ENCODE data around the gene PKIB.

Gene PKIB

GRCh38 chr6:122669868-122670267 is 59.7 kb downstream of the PKIB start:
- no peak for DNase-seq

GRCh38 chr6:122671251-122671650 is 61.0 kb downstream of the PKIB start:
- DNase-seq, result no peak

GRCh38 chr6:122673343-122673961 is 63.2 kb downstream of the PKIB start:
- peak in 1 of 2 donors; percentile 51 for DNase-seq

- no peak for DNase-seq
Measured at GRCh38 chr6:122676146-122676545, 65.9 kb downstream of the PKIB start.

GRCh38 chr6:122676688-122677087 is 66.5 kb downstream of the PKIB start:
- DNase-seq, result no peak

- DNase-seq, result no peak
Measured at GRCh38 chr6:122677406-122677805, 67.2 kb downstream of the PKIB start.

GRCh38 chr6:122678841-122679240 is 68.6 kb downstream of the PKIB start:
- no peak for DNase-seq

- DNase-seq, result no peak
Measured at GRCh38 chr6:122681705-122682104, 71.5 kb downstream of the PKIB start.

GRCh38 chr6:122683989-122684651 is 73.9 kb downstream of the PKIB start:
- DNase-seq, result no peak

GRCh38 chr6:122692175-122692598 is 82.0 kb downstream of the PKIB start:
- DNase-seq, result no peak

GRCh38 chr6:122692807-122693580 is 82.8 kb downstream of the PKIB start:
- DNase-seq, result no peak

- no peak for DNase-seq
Measured at GRCh38 chr6:122694075-122694474, 83.9 kb downstream of the PKIB start.

GRCh38 chr6:122694602-122695001 is 84.4 kb downstream of the PKIB start:
- no peak for DNase-seq

- DNase-seq, result no peak
Measured at GRCh38 chr6:122695188-122695587, 85.0 kb downstream of the PKIB start.

- no peak for DNase-seq
Measured at GRCh38 chr6:122696079-122696478, 85.9 kb downstream of the PKIB start.

- no peak for DNase-seq
Measured at GRCh38 chr6:122696853-122697252, 86.6 kb downstream of the PKIB start.

GRCh38 chr6:122697458-122697857 is 87.3 kb downstream of the PKIB start:
- DNase-seq, result no peak

- no peak for DNase-seq
Measured at GRCh38 chr6:122701666-122702065, 91.5 kb downstream of the PKIB start.

GRCh38 chr6:122702841-122703240 is 92.6 kb downstream of the PKIB start:
- DNase-seq, result peak in 1 of 2 donors; percentile 77

- no peak for DNase-seq
Measured at GRCh38 chr6:122704066-122704465, 93.9 kb downstream of the PKIB start.

GRCh38 chr6:122709922-122710512 is 99.8 kb downstream of the PKIB start:
- peak; percentile 84 to 96 for DNase-seq

- DNase-seq, result no peak
Measured at GRCh38 chr6:122710908-122711635, 100.9 kb downstream of the PKIB start.

GRCh38 chr6:122712093-122712447 is 101.9 kb downstream of the PKIB start:
- DNase-seq, result peak in 1 of 2 donors; percentile 13
